Non-pigmented ciliary epithelial cell (primary cell): ENCODE data around the gene AP3D1.
"Not testable (repeated sequence)": the region's sequence is repeated elsewhere in the genome, so short reads cannot be mapped to it uniquely, and the experiment has no call there.

Experiments used
- DNase-seq: peaks from one replicate; pipeline ENCODE4 v3.0.0-alpha.2; 2010; ENCODE audit warnings: low read depth

AP3D1 gene

GRCh38 chr19:2151339-2152229 lies at the start of gene AP3D1:
AP3D1 (minus strand) TSS chr19:2151566; CDS start chr19:2151334, 232 bp downstream.
- peak; percentile 99 for DNase-seq

GRCh38 chr19:2200624-2201294 lies 49.4 kb upstream of the AP3D1 start:
- DNase-seq = not testable (repeated sequence)

- no peak for DNase-seq
Observed at GRCh38 chr19:2199861-2200623, 48.7 kb upstream of the AP3D1 start.

GRCh38 chr19:2199215-2199614 lies 47.8 kb upstream of the AP3D1 start:
- DNase-seq = no peak

- no peak for DNase-seq
Observed at GRCh38 chr19:2198317-2198716, 47.0 kb upstream of the AP3D1 start.

- no peak for DNase-seq
Observed at GRCh38 chr19:2197270-2197669, 45.9 kb upstream of the AP3D1 start.

- DNase-seq = no peak
Observed at GRCh38 chr19:2195914-2196313, 44.5 kb upstream of the AP3D1 start.

- DNase-seq = no peak
Observed at GRCh38 chr19:2195361-2195760, 44.0 kb upstream of the AP3D1 start.

- no peak for DNase-seq
Observed at GRCh38 chr19:2194513-2195078, 43.2 kb upstream of the AP3D1 start.

GRCh38 chr19:2193807-2194206 lies 42.4 kb upstream of the AP3D1 start:
- no peak for DNase-seq

GRCh38 chr19:2192862-2193261 lies 41.5 kb upstream of the AP3D1 start:
- DNase-seq = no peak

- no peak for DNase-seq
Observed at GRCh38 chr19:2191456-2192310, 40.3 kb upstream of the AP3D1 start.

GRCh38 chr19:2190848-2191455 lies 39.6 kb upstream of the AP3D1 start:
- DNase-seq = no peak

- DNase-seq = no peak
Observed at GRCh38 chr19:2189880-2190279, 38.5 kb upstream of the AP3D1 start.

- DNase-seq = no peak
Observed at GRCh38 chr19:2188708-2189385, 37.5 kb upstream of the AP3D1 start.

- no peak for DNase-seq
Observed at GRCh38 chr19:2187159-2187558, 35.8 kb upstream of the AP3D1 start.

GRCh38 chr19:2186071-2186846 lies 34.9 kb upstream of the AP3D1 start:
- DNase-seq = peak; percentile 76

- no peak for DNase-seq
Observed at GRCh38 chr19:2185734-2186070, 34.3 kb upstream of the AP3D1 start.

GRCh38 chr19:2184422-2184975 lies 33.1 kb upstream of the AP3D1 start:
- DNase-seq = no peak
